ENCODE measurements around the gene GAS6.
"Not testable (repeated sequence)": the region's sequence is repeated elsewhere in the genome, so short reads cannot be mapped to it uniquely, and the experiment has no call there.

Gene GAS6

GRCh38 chr13:113874177-113874576, 10.3 kb upstream of the GAS6 start:
- no peak for DNase-seq (ENCODE audit: low read depth in 4 of 4, low spot score in 1 of 4)

GRCh38 chr13:113869263-113869662, 5.4 kb upstream of the GAS6 start:
- DNase-seq (ENCODE audit: low read depth in 4 of 4, low spot score in 1 of 4), result no peak

GRCh38 chr13:113867913-113868312, 4.0 kb upstream of the GAS6 start:
- not testable (repeated sequence) for DNase-seq (ENCODE audit: low read depth in 4 of 4, low spot score in 1 of 4)

GRCh38 chr13:113865427-113865826, 1.6 kb upstream of the GAS6 start:
- no peak for DNase-seq (ENCODE audit: low read depth in 4 of 4, low spot score in 1 of 4)

GRCh38 chr13:113864273-113864890, 506 bp upstream of the GAS6 start:
- no peak for DNase-seq (ENCODE audit: low read depth in 4 of 4, low spot score in 1 of 4)

GRCh38 chr13:113862931-113863523, 849 bp downstream of the GAS6 start:
- no peak for DNase-seq (ENCODE audit: low read depth in 4 of 4, low spot score in 1 of 4)

- no peak for DNase-seq (ENCODE audit: low read depth in 4 of 4, low spot score in 1 of 4)
Measured at GRCh38 chr13:113862191-113862930, 1.5 kb downstream of the GAS6 start.

GRCh38 chr13:113861433-113862030, 2.3 kb downstream of the GAS6 start:
- no peak for DNase-seq (ENCODE audit: low read depth in 4 of 4, low spot score in 1 of 4)

- no peak for DNase-seq (ENCODE audit: low read depth in 4 of 4, low spot score in 1 of 4)
Measured at GRCh38 chr13:113860665-113861432, 3.0 kb downstream of the GAS6 start.

GRCh38 chr13:113860051-113860664, 3.7 kb downstream of the GAS6 start:
- DNase-seq (ENCODE audit: low read depth in 4 of 4, low spot score in 1 of 4), result no peak

GRCh38 chr13:113859311-113860050, 4.4 kb downstream of the GAS6 start:
- no peak for DNase-seq (ENCODE audit: low read depth in 4 of 4, low spot score in 1 of 4)

GRCh38 chr13:113857531-113858195, 6.2 kb downstream of the GAS6 start:
- no peak for DNase-seq (ENCODE audit: low read depth in 4 of 4, low spot score in 1 of 4)

GRCh38 chr13:113856716-113857065, 7.2 kb downstream of the GAS6 start:
- no peak for DNase-seq (ENCODE audit: low read depth in 4 of 4, low spot score in 1 of 4)

- DNase-seq (ENCODE audit: low read depth in 4 of 4, low spot score in 1 of 4), result no peak
Measured at GRCh38 chr13:113855931-113856715, 7.8 kb downstream of the GAS6 start.

GRCh38 chr13:113855012-113855921, 8.6 kb downstream of the GAS6 start:
- DNase-seq (ENCODE audit: low read depth in 4 of 4, low spot score in 1 of 4), result no peak

- no peak for DNase-seq (ENCODE audit: low read depth in 4 of 4, low spot score in 1 of 4)
Measured at GRCh38 chr13:113854238-113855011, 9.5 kb downstream of the GAS6 start.

All from stimulated activated CD4-positive, alpha-beta T cell treated with anti-CD3 and anti-CD28 coated beads, Interleukin-1b, Interleukin-23, amount 100 ng/mL, for 24 hours (primary cell).